ENCODE measurements around the gene ULBP1.

DNA sequence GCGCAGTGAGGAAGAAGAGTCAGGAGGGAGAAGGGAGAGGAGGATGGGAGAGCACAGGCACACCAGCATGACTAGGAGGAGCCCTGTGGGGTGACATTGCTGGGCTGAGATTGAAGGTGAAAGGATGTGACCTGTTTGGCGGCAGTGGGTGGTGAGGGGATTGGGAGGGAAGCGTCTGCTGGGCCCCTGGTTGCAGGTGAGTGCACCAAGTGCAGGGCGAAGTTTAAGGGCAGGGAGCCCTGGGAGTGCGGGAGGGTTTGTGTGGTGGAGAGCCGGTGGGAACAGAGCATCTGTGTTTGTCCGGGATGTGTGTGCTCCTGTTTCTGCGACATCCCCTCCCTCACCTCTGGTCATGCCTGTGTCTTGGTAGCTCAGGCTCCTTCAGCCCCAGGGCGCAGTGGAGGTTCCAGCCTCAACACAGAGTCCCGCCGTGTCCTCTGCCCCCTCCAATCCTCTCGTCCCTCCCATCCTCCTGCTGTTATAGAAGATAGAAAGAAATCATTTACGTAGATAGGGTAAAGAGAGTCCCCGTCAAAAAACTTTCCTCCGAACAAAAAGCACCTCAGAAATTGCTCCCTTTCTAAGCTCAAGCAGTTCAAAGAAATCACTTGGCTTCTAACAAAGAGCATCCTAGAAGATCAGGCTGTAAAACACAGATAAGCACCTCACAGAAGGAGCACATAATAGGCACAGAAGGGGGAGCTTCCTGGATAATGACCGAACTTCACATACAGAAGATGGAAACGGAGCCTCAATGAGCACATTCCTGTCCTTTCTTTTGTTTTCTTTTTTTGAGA is 25.0 kb downstream of the ULBP1 start:
- no peak for TF ChIP-seq CTCF (conservative IDR thresholded peaks at IDR 0.05 in 1 of 2, IDR thresholded peaks at IDR 0.05 in 1 of 2; ENCODE audit: extremely low read depth in 1 of 2, insufficient read depth in 1 of 2, low read depth in 1 of 2, low read length in 2 of 2)
- TF ChIP-seq EZH2 (IDR thresholded peaks at IDR 0.05; ENCODE audit: borderline replicate concordance, low read length): peak; percentile 53
